Muscle of leg (tissue), 11 donors: ENCODE measurements around the gene B3GNT3. TPM values are rescaled to one million over a fixed set of nuclear protein-coding genes. Genes with fewer than 3 reads are reported as not detected.

Experiments used
- DNase-seq: peaks from one replicate; pipeline ENCODE4 v3.0.0; 2013
- H3K27ac ChIP-seq: one replicate; pipeline ENCODE4 v1.5.1; 2013; ENCODE audit warnings: mild to moderate bottlenecking, low read length, control low read depth
- H3K27me3 ChIP-seq: one replicate; pipeline ENCODE4 v1.6.1; 2013; ENCODE audit warnings: low read length; ENCODE audit not compliant: control insufficient read depth, insufficient read depth
- H3K36me3 ChIP-seq: one replicate; pipeline ENCODE4 v1.6.1; 2013; ENCODE audit warnings: low read length; ENCODE audit not compliant: control insufficient read depth, insufficient read depth
- H3K4me1 ChIP-seq: one replicate; pipeline ENCODE4 v1.6.1; 2013; ENCODE audit warnings: low read length; ENCODE audit not compliant: control insufficient read depth, insufficient read depth
- H3K4me3 ChIP-seq: one replicate; pipeline ENCODE4 v1.5.1; 2013; ENCODE audit warnings: low read length, control low read depth
- H3K9me3 ChIP-seq: replicated peaks from 2 replicates; pipeline ENCODE4 v1.6.1; 2013; ENCODE audit warnings: low read depth, low read length; ENCODE audit not compliant: control insufficient read depth
- WGBS: methylation state at CpG from one replicate; pipeline ENCODE4 v1.1.5; 2013; ENCODE audit warnings: missing lambda C conversion rate; ENCODE audit not compliant: insufficient coverage; 5-methylcytosine and 5-hydroxymethylcytosine counted together
- polyA plus RNA-seq, 8 donors: library from polyadenylated mRNA; unstranded; fragments of 120-200 nt; gene quantifications; one replicate each; pipeline versions ENCODE4 v1.2.1 to v1.2.3, GENCODE V29; 2013; ENCODE audit warnings: inconsistent platforms in 1 of 8, low replicate concordance in 1 of 8; ENCODE audit not compliant: insufficient read length in 8 of 8, insufficient read depth in 1 of 8
- total RNA-seq: library from RNA; stranded (reverse); fragments of 120-200 nt; gene quantifications from one replicate; pipeline ENCODE4 v1.2.4, GENCODE V29; 2013

Gene B3GNT3
- total and polyA plus RNA-seq, 9 donors, result 0.04 to 3.5 (median 0.38) TPM; not detected in 3

GRCh38 chr19:17754634-17755442, 40.1 kb upstream of the B3GNT3 start:
- no peaks in the 10 kb centered on the region for H3K9me3 ChIP-seq
- no peaks in the 10 kb centered on the region for H3K36me3 ChIP-seq
- no peak overlapping the region for H3K4me3 ChIP-seq
- H3K27me3 ChIP-seq, result no peaks in the 10 kb centered on the region
- H3K27ac ChIP-seq, result no peak overlapping the region
- no peak for DNase-seq
- no CpG with 5 or more reads among the region's 5 CpGs for WGBS
- H3K4me1 ChIP-seq, result peaks cover 14% of the 10 kb centered on the region

- H3K4me3 ChIP-seq, result no peak overlapping the region
- DNase-seq, result no peak
- H3K27ac ChIP-seq, result no peak overlapping the region
- H3K36me3 ChIP-seq, result no peaks in the 10 kb centered on the region
- H3K9me3 ChIP-seq, result no peaks in the 10 kb centered on the region
- no peaks in the 10 kb centered on the region for H3K27me3 ChIP-seq
- WGBS, result no CpG with 5 or more reads among the region's 1 CpG
- peaks cover 14% of the 10 kb centered on the region for H3K4me1 ChIP-seq
These were observed 39.5 kb upstream of the B3GNT3 start for GRCh38 chr19:17755443-17755890.

- H3K4me3 ChIP-seq, result no peak overlapping the region
- H3K27ac ChIP-seq, result no peak overlapping the region
- H3K4me1 ChIP-seq, result peaks cover 14% of the 10 kb centered on the region
- H3K36me3 ChIP-seq, result no peaks in the 10 kb centered on the region
- no peaks in the 10 kb centered on the region for H3K27me3 ChIP-seq
- no peaks in the 10 kb centered on the region for H3K9me3 ChIP-seq
- 0% methylated on average over 1 of the region's 12 CpGs for WGBS
- DNase-seq, result no peak
These were observed 38.8 kb upstream of the B3GNT3 start for GRCh38 chr19:17755977-17756670.

- no peak overlapping the region for H3K27ac ChIP-seq
- H3K9me3 ChIP-seq, result no peaks in the 10 kb centered on the region
- 38% methylated on average over 8 of the region's 9 CpGs for WGBS
- H3K4me3 ChIP-seq, result no peak overlapping the region
- no peaks in the 10 kb centered on the region for H3K27me3 ChIP-seq
- H3K36me3 ChIP-seq, result no peaks in the 10 kb centered on the region
- peaks cover 14% of the 10 kb centered on the region for H3K4me1 ChIP-seq
- peak; percentile 44 for DNase-seq
These were observed 37.8 kb upstream of the B3GNT3 start for GRCh38 chr19:17757125-17757524.

- no peaks in the 10 kb centered on the region for H3K9me3 ChIP-seq
- H3K4me3 ChIP-seq, result no peak overlapping the region
- no peaks in the 10 kb centered on the region for H3K27me3 ChIP-seq
- DNase-seq, result no peak
- WGBS, result 50% methylated on average over 1 of the region's 5 CpGs
- no peak overlapping the region for H3K27ac ChIP-seq
- H3K4me1 ChIP-seq, result peaks cover 14% of the 10 kb centered on the region
- H3K36me3 ChIP-seq, result no peaks in the 10 kb centered on the region
These were observed 36.4 kb upstream of the B3GNT3 start for GRCh38 chr19:17758515-17758914.

- Histone ChIP-seq H3K4me1 (peaks cover 4% of the 10 kb centered on the region), H3K9me3 (no peaks in the 10 kb centered on the region), H3K36me3 (no peaks in the 10 kb centered on the region), H3K27me3 (no peaks in the 10 kb centered on the region), H3K4me3 (no peak overlapping the region), H3K27ac (no peak overlapping the region)
- no peak for DNase-seq
- WGBS, result 100% methylated on average over 1 of the region's 4 CpGs
These were observed 33.8 kb upstream of the B3GNT3 start for GRCh38 chr19:17761148-17761547.

GRCh38 chr19:17762505-17763229, 32.3 kb upstream of the B3GNT3 start:
- Histone ChIP-seq H3K27me3 (no peaks in the 10 kb centered on the region), H3K9me3 (no peaks in the 10 kb centered on the region), H3K4me3 (no peak overlapping the region), H3K27ac (no peak overlapping the region), H3K4me1 (peaks cover 8% of the 10 kb centered on the region), H3K36me3 (no peaks in the 10 kb centered on the region)
- 33% methylated on average over 8 of the region's 17 CpGs for WGBS
- peak; percentile 46 for DNase-seq

GRCh38 chr19:17764348-17764747, 30.6 kb upstream of the B3GNT3 start:
- H3K36me3 ChIP-seq, result no peaks in the 10 kb centered on the region
- H3K4me3 ChIP-seq, result no peak overlapping the region
- no peaks in the 10 kb centered on the region for H3K9me3 ChIP-seq
- no peak overlapping the region for H3K27ac ChIP-seq
- H3K4me1 ChIP-seq, result peaks cover 8% of the 10 kb centered on the region
- DNase-seq, result no peak
- H3K27me3 ChIP-seq, result no peaks in the 10 kb centered on the region
- no CpG with 5 or more reads among the region's 7 CpGs for WGBS

GRCh38 chr19:17765069-17765618, 29.8 kb upstream of the B3GNT3 start:
- no peak overlapping the region for H3K27ac ChIP-seq
- no peaks in the 10 kb centered on the region for H3K27me3 ChIP-seq
- H3K4me3 ChIP-seq, result no peak overlapping the region
- 64% methylated on average over 9 of the region's 12 CpGs for WGBS
- H3K36me3 ChIP-seq, result no peaks in the 10 kb centered on the region
- H3K4me1 ChIP-seq, result peaks cover 8% of the 10 kb centered on the region
- no peaks in the 10 kb centered on the region for H3K9me3 ChIP-seq
- DNase-seq, result peak; percentile 46
